ENCODE data around the gene TRABD.
"Not testable (repeated sequence)": the region's sequence is repeated elsewhere in the genome, so short reads cannot be mapped to it uniquely, and the experiment has no call there.

Gene TRABD

GRCh38 chr22:50165436-50166123 lies 20.1 kb upstream of the TRABD start:
- no peak for DNase-seq (ENCODE audit: low spot score)
- no peak overlapping the region for H3K27ac Mint-ChIP-seq

GRCh38 chr22:50167689-50168489 lies 17.8 kb upstream of the TRABD start:
- Mint-ChIP-seq H3K36me3 (ENCODE audit: low read depth) (no peaks in the 10 kb centered on the region), H3K27me3 (ENCODE audit: low read depth) (peaks cover 26% of the 10 kb centered on the region), H3K4me1 (ENCODE audit: low read depth) (peaks cover 3% of the 10 kb centered on the region), H3K4me3 (no peak overlapping the region), H3K27ac (no peak overlapping the region), H3K9me3 (no peaks in the 10 kb centered on the region)
- no peak for DNase-seq (ENCODE audit: low spot score)

More at GRCh38 chr22:50165436-50166123, 20.1 kb upstream of the TRABD start:
- Mint-ChIP-seq H3K9me3 (no peaks in the 10 kb centered on the region), H3K4me3 (no peak overlapping the region), H3K36me3 (ENCODE audit: low read depth) (no peaks in the 10 kb centered on the region), H3K4me1 (ENCODE audit: low read depth) (peaks cover 3% of the 10 kb centered on the region), H3K27me3 (ENCODE audit: low read depth) (peaks cover 19% of the 10 kb centered on the region)

GRCh38 chr22:50168490-50169180 lies 17.1 kb upstream of the TRABD start:
- H3K27ac Mint-ChIP-seq; H3K36me3 Mint-ChIP-seq (ENCODE audit: low read depth): not testable (repeated sequence)
- peaks cover 26% of the 10 kb centered on the region for H3K27me3 Mint-ChIP-seq (ENCODE audit: low read depth)

GRCh38 chr22:50169181-50169759 lies 16.4 kb upstream of the TRABD start:
- Mint-ChIP-seq H3K9me3 (no peaks in the 10 kb centered on the region), H3K27ac (no peak overlapping the region), H3K4me1 (ENCODE audit: low read depth) (peaks cover 3% of the 10 kb centered on the region), H3K27me3 (ENCODE audit: low read depth) (peaks cover 26% of the 10 kb centered on the region), H3K4me3 (peak overlapping the region; percentile 69), H3K36me3 (ENCODE audit: low read depth) (no peaks in the 10 kb centered on the region)
- DNase-seq (ENCODE audit: low spot score): no peak

More at GRCh38 chr22:50168490-50169180, 17.1 kb upstream of the TRABD start:
- H3K4me1 Mint-ChIP-seq (ENCODE audit: low read depth); DNase-seq (ENCODE audit: low spot score); H3K9me3 Mint-ChIP-seq: not testable (repeated sequence)
- H3K4me3 Mint-ChIP-seq: peak overlapping the region; percentile 69

- H3K4me3 Mint-ChIP-seq: no peak overlapping the region
- H3K4me1 Mint-ChIP-seq (ENCODE audit: low read depth): peaks cover 3% of the 10 kb centered on the region
- peak; percentile 70 for DNase-seq (ENCODE audit: low spot score)
- no peaks in the 10 kb centered on the region for H3K9me3 Mint-ChIP-seq
- no peaks in the 10 kb centered on the region for H3K36me3 Mint-ChIP-seq (ENCODE audit: low read depth)
- no peak overlapping the region for H3K27ac Mint-ChIP-seq
- H3K27me3 Mint-ChIP-seq (ENCODE audit: low read depth): peaks cover 26% of the 10 kb centered on the region
Measured at GRCh38 chr22:50169774-50170341, 15.9 kb upstream of the TRABD start.

- H3K27ac Mint-ChIP-seq: no peak within 1 kb of the TSS
- DNase-seq (ENCODE audit: low spot score): no peak
- H3K4me1 Mint-ChIP-seq (ENCODE audit: low read depth): peaks cover 3% of the 10 kb centered on the region
- H3K36me3 Mint-ChIP-seq (ENCODE audit: low read depth): no peaks in the 10 kb centered on the region
- H3K4me3 Mint-ChIP-seq: peak within 1 kb of the TSS; percentile 55
- peaks cover 26% of the 10 kb centered on the region for H3K27me3 Mint-ChIP-seq (ENCODE audit: low read depth)
- H3K9me3 Mint-ChIP-seq: no peaks in the 10 kb centered on the region
Measured at GRCh38 chr22:50170453-50171318, 15.0 kb upstream of the TRABD start, which contains the start of gene PANX2. Gene PANX2, plus strand, starts transcription at chr22:50170731. Its CDS starts 0 bp downstream, at chr22:50170731.

GRCh38 chr22:50171319-50171964 lies 14.3 kb upstream of the TRABD start:
- no peaks in the 10 kb centered on the region for H3K9me3 Mint-ChIP-seq
- H3K4me3 Mint-ChIP-seq: peak overlapping the region; percentile 55
- H3K4me1 Mint-ChIP-seq (ENCODE audit: low read depth): peaks cover 3% of the 10 kb centered on the region
- H3K27ac Mint-ChIP-seq: no peak overlapping the region
- no peaks in the 10 kb centered on the region for H3K36me3 Mint-ChIP-seq (ENCODE audit: low read depth)
- peaks cover 26% of the 10 kb centered on the region for H3K27me3 Mint-ChIP-seq (ENCODE audit: low read depth)
- DNase-seq (ENCODE audit: low spot score): no peak

- peak overlapping the region; percentile 21 for H3K4me3 Mint-ChIP-seq
- H3K27ac Mint-ChIP-seq: no peak overlapping the region
- H3K4me1 Mint-ChIP-seq (ENCODE audit: low read depth): peaks cover 3% of the 10 kb centered on the region
- H3K27me3 Mint-ChIP-seq (ENCODE audit: low read depth): peaks cover 26% of the 10 kb centered on the region
- no peaks in the 10 kb centered on the region for H3K36me3 Mint-ChIP-seq (ENCODE audit: low read depth)
- no peak for DNase-seq (ENCODE audit: low spot score)
- H3K9me3 Mint-ChIP-seq: no peaks in the 10 kb centered on the region
Measured at GRCh38 chr22:50171965-50172421, 13.7 kb upstream of the TRABD start.

GRCh38 chr22:50173311-50173982 lies 12.3 kb upstream of the TRABD start:
- Mint-ChIP-seq H3K4me1 (ENCODE audit: low read depth) (peaks cover 3% of the 10 kb centered on the region), H3K27me3 (ENCODE audit: low read depth) (peaks cover 17% of the 10 kb centered on the region), H3K4me3 (no peak overlapping the region), H3K36me3 (ENCODE audit: low read depth) (no peaks in the 10 kb centered on the region), H3K9me3 (no peaks in the 10 kb centered on the region), H3K27ac (no peak overlapping the region)
- no peak for DNase-seq (ENCODE audit: low spot score)

GRCh38 chr22:50173983-50174355 lies 11.7 kb upstream of the TRABD start:
- no peak for DNase-seq (ENCODE audit: low spot score)
- Mint-ChIP-seq H3K27ac (no peak overlapping the region), H3K4me1 (ENCODE audit: low read depth) (peaks cover under 1% of the 10 kb centered on the region), H3K9me3 (no peaks in the 10 kb centered on the region), H3K36me3 (ENCODE audit: low read depth) (no peaks in the 10 kb centered on the region), H3K27me3 (ENCODE audit: low read depth) (peaks cover 11% of the 10 kb centered on the region), H3K4me3 (no peak overlapping the region)

GRCh38 chr22:50174382-50175190 lies 11.1 kb upstream of the TRABD start:
- Mint-ChIP-seq H3K4me3 (no peak overlapping the region), H3K4me1 (ENCODE audit: low read depth) (no peaks in the 10 kb centered on the region), H3K27me3 (ENCODE audit: low read depth) (peaks cover 7% of the 10 kb centered on the region), H3K36me3 (ENCODE audit: low read depth) (no peaks in the 10 kb centered on the region), H3K27ac (no peak overlapping the region), H3K9me3 (no peaks in the 10 kb centered on the region)
- DNase-seq (ENCODE audit: low spot score): no peak

- no peak for DNase-seq (ENCODE audit: low spot score)
- Mint-ChIP-seq H3K36me3 (ENCODE audit: low read depth) (no peaks in the 10 kb centered on the region), H3K27ac (no peak overlapping the region), H3K4me1 (ENCODE audit: low read depth) (peaks cover 2% of the 10 kb centered on the region), H3K4me3 (no peak overlapping the region), H3K27me3 (ENCODE audit: low read depth) (peaks cover 7% of the 10 kb centered on the region), H3K9me3 (no peaks in the 10 kb centered on the region)
Measured at GRCh38 chr22:50175191-50175461, 10.6 kb upstream of the TRABD start.
